DOHH2 (cell line): Measurements from ENCODE around the gene KCNIP2.

Source experiments
- H3F3A ChIP-seq: fragments of 200-600 bp; sonication (generic), shearing (Covaris generic); 2 replicates; pipeline ENCODE4 v1.6.0; 2016; ENCODE audit warnings: antibody characterized with exemption, mild to moderate bottlenecking; ENCODE audit not compliant: control insufficient read depth, insufficient read depth
- H3K27ac ChIP-seq: fragments of 200-600 bp; sonication (generic); 2 replicates; pipeline ENCODE4 v1.5.1; 2014; ENCODE audit warnings: low read depth, mild to moderate bottlenecking, low read length, moderate library complexity
- H3K27me3 ChIP-seq: fragments of 200-600 bp; sonication (generic); 2 replicates; pipeline ENCODE4 v1.6.1; 2014; ENCODE audit warnings: mild to moderate bottlenecking, low read length, mixed read lengths; ENCODE audit not compliant: control insufficient read depth
- H3K36me3 ChIP-seq: fragments of 200-600 bp; sonication (generic); 2 replicates; pipeline ENCODE4 v1.6.1; 2014; ENCODE audit warnings: mild to moderate bottlenecking, low read length, moderate library complexity, mixed read lengths; ENCODE audit not compliant: control insufficient read depth
- H3K4me1 ChIP-seq: fragments of 200-600 bp; sonication (generic); 2 replicates; pipeline ENCODE4 v1.6.1; 2014; ENCODE audit warnings: mild to moderate bottlenecking, low read length, mixed read lengths; ENCODE audit not compliant: control insufficient read depth
- H3K4me2 ChIP-seq: fragments of 200-600 bp; sonication (generic); 2 replicates; pipeline ENCODE4 v1.6.0; 2014; ENCODE audit warnings: mild to moderate bottlenecking, low read length, moderate library complexity
- H3K4me3 ChIP-seq: fragments of 200-600 bp; sonication (generic); 2 replicates; pipeline ENCODE4 v1.5.1; 2014; ENCODE audit warnings: mild to moderate bottlenecking, low read length, mixed read lengths
- H3K79me2 ChIP-seq: fragments of 200-600 bp; sonication (generic); 2 replicates; pipeline ENCODE4 v1.6.1; 2014; ENCODE audit warnings: mild to moderate bottlenecking, low read length, mixed read lengths; ENCODE audit not compliant: control insufficient read depth
- H3K9me2 ChIP-seq: fragments of 200-600 bp; sonication (generic); replicated peaks from 2 replicates; pipeline ENCODE4 v1.6.1; 2014; ENCODE audit warnings: mild to moderate bottlenecking, low read length, mixed read lengths; ENCODE audit not compliant: control insufficient read depth
- H3K9me3 ChIP-seq: fragments of 200-600 bp; sonication (generic); 2 replicates; pipeline ENCODE4 v1.6.1; 2014; ENCODE audit warnings: antibody characterized with exemption, low read length, mixed read lengths; ENCODE audit not compliant: control insufficient read depth, insufficient read depth
- H4K20me1 ChIP-seq: fragments of 200-600 bp; sonication (generic); 2 replicates; pipeline ENCODE4 v1.6.0; 2014; ENCODE audit warnings: low read depth, mild to moderate bottlenecking, antibody characterized with exemption, low read length, moderate library complexity; ENCODE audit not compliant: control insufficient read depth, insufficient read depth
- EZH2phosphoT487 ChIP-seq: fragments of 200-600 bp; sonication (generic); IDR thresholded peaks from 2 replicates; pipeline ENCODE4 v1.6.1; 2017; ENCODE audit warnings: borderline replicate concordance, mild to moderate bottlenecking, antibody characterized with exemption, low read length, moderate library complexity, mixed read lengths
- TF ChIP-seq, protein P1 (sequence below): fragments of 200-600 bp; sonication (generic); IDR thresholded peaks from one replicate; pipeline ENCODE4 v1.5.1; 2014; ENCODE audit warnings: antibody characterized with exemption, mild to moderate bottlenecking, low read depth, low read length; ENCODE audit not compliant: poor library complexity, severe bottlenecking

Gene KCNIP2

DNA sequence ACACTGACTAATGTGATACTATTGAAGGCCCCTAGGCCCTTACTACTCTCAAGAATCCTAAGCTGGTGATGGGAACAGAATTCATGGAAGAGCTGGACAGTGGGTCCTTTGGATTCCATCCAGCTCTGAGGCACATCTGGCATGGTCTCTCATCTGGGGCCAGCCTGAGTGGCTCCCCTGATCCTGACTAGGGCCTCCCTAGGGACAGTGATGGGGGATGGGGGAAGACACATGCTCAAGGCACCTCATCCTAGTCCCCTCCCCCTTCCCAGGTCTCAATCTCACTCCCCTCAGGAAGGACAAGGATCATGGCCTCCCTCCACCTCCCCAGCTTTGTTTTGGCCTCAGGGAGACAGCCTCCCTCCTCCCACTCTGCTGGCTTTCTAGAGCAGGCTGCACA, 1.8 kb downstream of the KCNIP2 start:
- TF ChIP-seq, protein P1, sequence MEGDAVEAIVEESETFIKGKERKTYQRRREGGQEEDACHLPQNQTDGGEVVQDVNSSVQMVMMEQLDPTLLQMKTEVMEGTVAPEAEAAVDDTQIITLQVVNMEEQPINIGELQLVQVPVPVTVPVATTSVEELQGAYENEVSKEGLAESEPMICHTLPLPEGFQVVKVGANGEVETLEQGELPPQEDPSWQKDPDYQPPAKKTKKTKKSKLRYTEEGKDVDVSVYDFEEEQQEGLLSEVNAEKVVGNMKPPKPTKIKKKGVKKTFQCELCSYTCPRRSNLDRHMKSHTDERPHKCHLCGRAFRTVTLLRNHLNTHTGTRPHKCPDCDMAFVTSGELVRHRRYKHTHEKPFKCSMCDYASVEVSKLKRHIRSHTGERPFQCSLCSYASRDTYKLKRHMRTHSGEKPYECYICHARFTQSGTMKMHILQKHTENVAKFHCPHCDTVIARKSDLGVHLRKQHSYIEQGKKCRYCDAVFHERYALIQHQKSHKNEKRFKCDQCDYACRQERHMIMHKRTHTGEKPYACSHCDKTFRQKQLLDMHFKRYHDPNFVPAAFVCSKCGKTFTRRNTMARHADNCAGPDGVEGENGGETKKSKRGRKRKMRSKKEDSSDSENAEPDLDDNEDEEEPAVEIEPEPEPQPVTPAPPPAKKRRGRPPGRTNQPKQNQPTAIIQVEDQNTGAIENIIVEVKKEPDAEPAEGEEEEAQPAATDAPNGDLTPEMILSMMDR: no peak
- TF ChIP-seq EZH2phosphoT487: no peak
- no peaks in the 10 kb centered on the region for H3F3A ChIP-seq
- H3K4me3 ChIP-seq: no peak overlapping the region
- peaks cover 48% of the 10 kb centered on the region for H3K4me1 ChIP-seq
- no peaks in the 10 kb centered on the region for H3K36me3 ChIP-seq
- H3K27me3 ChIP-seq: peaks cover 18% of the 10 kb centered on the region
- no peaks in the 10 kb centered on the region for H3K79me2 ChIP-seq
- no peaks in the 10 kb centered on the region; the same call in 1 of the 2 replicates for H4K20me1 ChIP-seq
- H3K9me2 ChIP-seq: no peaks in the 10 kb centered on the region
- no peak overlapping the region for H3K27ac ChIP-seq
- no peak overlapping the region for H3K4me2 ChIP-seq
- no peaks in the 10 kb centered on the region for H3K9me3 ChIP-seq

DNA sequence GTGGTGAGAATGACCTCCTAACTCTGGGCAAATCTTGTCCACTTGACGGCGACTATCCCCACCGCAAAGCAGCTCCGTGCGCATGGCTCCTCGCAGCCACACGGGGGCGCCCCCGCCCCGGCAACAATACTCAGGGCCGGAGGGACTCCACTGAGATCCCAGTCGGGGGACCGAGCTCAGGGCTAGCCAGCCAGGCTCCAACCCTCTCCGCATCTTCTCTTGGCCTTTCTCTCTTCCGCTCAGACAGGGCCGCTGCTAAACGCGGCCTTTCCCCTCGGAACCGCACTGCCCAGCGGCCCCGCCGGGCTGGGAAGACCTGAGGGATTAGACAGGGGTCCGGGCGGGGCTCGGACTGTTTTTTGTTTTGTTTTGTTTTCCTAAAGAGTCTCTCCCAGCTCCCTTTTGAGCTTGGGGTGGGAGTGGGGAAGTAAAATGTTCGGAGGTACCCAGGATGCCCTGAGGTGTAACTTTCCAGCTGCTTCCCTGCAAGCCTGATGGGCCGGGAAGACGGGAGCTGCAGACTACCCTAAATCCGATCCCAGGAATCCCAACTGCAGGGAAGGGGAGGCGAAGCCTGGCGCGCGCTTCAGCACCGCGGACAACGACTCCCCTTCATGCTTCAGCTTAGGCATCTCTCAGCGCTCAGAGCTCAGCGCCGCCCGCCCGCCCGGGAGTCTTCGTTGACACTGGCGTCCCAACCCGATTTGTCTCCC, 2.7 kb downstream of the KCNIP2 start:
- H3K9me2 ChIP-seq: no peaks in the 10 kb centered on the region
- H3K27me3 ChIP-seq: peaks cover 18% of the 10 kb centered on the region
- H3K36me3 ChIP-seq: no peaks in the 10 kb centered on the region
- H3K4me2 ChIP-seq: peak overlapping the region; percentile 79
- no peaks in the 10 kb centered on the region; the same call in 1 of the 2 replicates for H4K20me1 ChIP-seq
- H3K4me3 ChIP-seq: peak overlapping the region; percentile 66
- H3K27ac ChIP-seq: no peak overlapping the region
- no peaks in the 10 kb centered on the region for H3F3A ChIP-seq
- peaks cover 48% of the 10 kb centered on the region for H3K4me1 ChIP-seq
- no peaks in the 10 kb centered on the region for H3K79me2 ChIP-seq
- TF ChIP-seq EZH2phosphoT487: no peak
- TF ChIP-seq, protein P1: peak; percentile 99
- H3K9me3 ChIP-seq: no peaks in the 10 kb centered on the region

DNA sequence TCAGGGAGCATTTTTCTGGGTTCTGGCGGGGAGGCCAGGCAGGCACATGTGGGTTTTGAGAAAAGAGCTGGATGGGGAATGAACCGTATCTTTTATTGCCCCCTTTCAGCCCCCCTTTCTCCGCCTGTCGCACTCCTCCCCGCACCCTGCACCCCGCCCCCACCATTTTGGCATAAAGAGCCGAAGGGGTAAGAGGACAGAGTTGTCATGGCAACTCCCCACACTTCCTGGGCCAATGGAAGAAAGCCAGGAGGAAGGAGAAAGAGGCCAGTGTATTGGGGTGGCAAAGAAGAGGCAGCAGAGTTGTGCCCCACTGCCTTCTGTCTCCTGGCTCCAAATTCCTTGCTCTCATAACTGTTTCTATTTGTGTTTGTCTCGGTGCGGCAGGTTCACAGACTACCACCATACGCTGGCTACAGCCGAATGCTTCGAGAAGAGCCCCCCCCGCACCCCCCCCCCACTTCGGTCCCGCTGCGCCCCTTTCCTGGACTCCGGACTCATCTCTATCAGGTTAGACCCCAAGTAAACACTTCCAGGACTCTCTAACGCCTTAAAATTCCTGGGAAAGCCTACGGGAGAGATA, 3.4 kb downstream of the KCNIP2 start:
- H3K27ac ChIP-seq: no peak overlapping the region
- H3K4me2 ChIP-seq: peak overlapping the region; percentile 79
- H3K4me3 ChIP-seq: peak overlapping the region; percentile 66
- no peaks in the 10 kb centered on the region; the same call in 1 of the 2 replicates for H4K20me1 ChIP-seq
- H3K79me2 ChIP-seq: no peaks in the 10 kb centered on the region
- H3K27me3 ChIP-seq: peaks cover 18% of the 10 kb centered on the region
- TF ChIP-seq, protein P1: no peak
- no peak for TF ChIP-seq EZH2phosphoT487
- no peaks in the 10 kb centered on the region for H3K9me2 ChIP-seq
- H3F3A ChIP-seq: no peaks in the 10 kb centered on the region
- peaks cover 48% of the 10 kb centered on the region for H3K4me1 ChIP-seq
- H3K36me3 ChIP-seq: no peaks in the 10 kb centered on the region
- H3K9me3 ChIP-seq: no peaks in the 10 kb centered on the region
